GM12878 (cell line): Measurements from ENCODE around the gene TRIM40. TPM values are rescaled to one million over a fixed set of nuclear protein-coding genes. Genes with fewer than 3 reads are reported as not detected.
A peak's percentile ranks its signal among the peaks of the same experiment; 100 is the strongest.

ENCODE experiments used
- ATAC-seq: fragments of 200-7000 bp; cut with Tn5 transposase; 3 replicates; pipeline ENCODE4 v1.9.1; 2020; ENCODE audit warnings: mild to moderate bottlenecking, moderate library complexity
- BruUV-seq: library from RNA; stranded (reverse); fragments of 400-500 nt; replicated peaks from 2 replicates; lab custom pipeline; 2021; lab: Mats Ljungman, UMichigan
- CTCF ChIA-PET: fragments of 300-600 bp; sonication (Branson Sonifier 250); formaldehyde crosslinking; extraction: SDS; loops from one replicate; lab custom pipeline; 2021; ENCODE audit warnings: inconsistent platforms; lab: Yijun Ruan, JAX
- POLR2A ChIA-PET: fragments of 350-600 bp; formaldehyde crosslinking; extraction: SDS; loops from one replicate; lab custom pipeline; 2021; ENCODE audit warnings: inconsistent platforms; lab: Charles Lee
- RAD21 ChIA-PET: fragments of 300-600 bp; sonication (Branson Sonifier 250); formaldehyde crosslinking; loops from one replicate; lab custom pipeline; 2023; ENCODE audit warnings: antibody characterized with exemption; ENCODE audit not compliant: unreplicated experiment; lab: Charles Lee
- SMC1A ChIA-PET: fragments of 300-600 bp; sonication (Branson Sonifier 250); formaldehyde crosslinking; loops from one replicate; lab custom pipeline; 2023; ENCODE audit not compliant: unreplicated experiment, uncharacterized antibody; lab: Charles Lee
- DNase-seq: peaks from one replicate; pipeline ENCODE4 v3.0.0-alpha.2; 2011; ENCODE audit warnings: low read depth, low spot score
- FAIRE-seq: peaks from 3 replicates; lab custom pipeline; 2011; peaks lifted over from hg19 to GRCh38; lab: Jason Lieb, UNC
- H2AFZ ChIP-seq: 2 replicates; pipeline ENCODE4 v1.6.0; 2011; ENCODE audit warnings: low read depth, low read length, control low read depth; ENCODE audit not compliant: control insufficient read depth
- H3K27ac ChIP-seq: 2 replicates; pipeline ENCODE4 v1.5.1; 2011; ENCODE audit warnings: control low read depth; ENCODE audit not compliant: control insufficient read depth, insufficient read depth
- H3K27me3 ChIP-seq, 2 experiments: replicated peaks in 1 of 2; 2 replicates each; pipeline versions ENCODE4 v1.6.0 to v1.6.1; 2011; ENCODE audit warnings: low read length in 1 of 2; ENCODE audit not compliant: control insufficient read depth in 2 of 2, insufficient read depth in 2 of 2
- H3K36me3 ChIP-seq, 2 experiments: 2 replicates each; pipeline ENCODE4 v1.5.1; 2011; ENCODE audit warnings: low read length in 1 of 2; ENCODE audit not compliant: control insufficient read depth in 2 of 2, insufficient read depth in 2 of 2
- H3K4me1 ChIP-seq: 2 replicates; pipeline ENCODE4 v1.6.1; 2011; ENCODE audit warnings: mild to moderate bottlenecking, low read length, moderate library complexity, mixed read lengths; ENCODE audit not compliant: control insufficient read depth, insufficient read depth
- H3K4me2 ChIP-seq: 2 replicates; pipeline ENCODE4 v1.6.0; 2011; ENCODE audit warnings: control low read depth; ENCODE audit not compliant: control insufficient read depth, insufficient read depth
- H3K4me3 ChIP-seq: fragments of 200-600 bp; sonication (generic); 2 replicates; pipeline ENCODE4 v1.5.1; 2016
- H3K79me2 ChIP-seq: 2 replicates; pipeline ENCODE4 v1.6.0; 2011; ENCODE audit warnings: low read length; ENCODE audit not compliant: control insufficient read depth, insufficient read depth
- H3K9ac ChIP-seq: 2 replicates; pipeline ENCODE4 v1.8.0; 2011; ENCODE audit warnings: low read length, control low read depth, mixed read lengths; ENCODE audit not compliant: control insufficient read depth, insufficient read depth
- H3K9me3 ChIP-seq: replicated peaks from 3 replicates; pipeline ENCODE4 v1.5.1; 2011; ENCODE audit warnings: mild to moderate bottlenecking, low read length; ENCODE audit not compliant: control insufficient read depth, insufficient read depth
- H4K20me1 ChIP-seq: 2 replicates; pipeline ENCODE4 v1.6.0; 2011; ENCODE audit not compliant: control insufficient read depth, insufficient read depth
- EGR1 ChIP-seq, 2 experiments: IDR thresholded peaks; 1 replicate in 1 of 2; 2 replicates in 1 of 2; pipeline ENCODE4 v1.6.1; 2011 to 2012; ENCODE audit warnings: low read depth in 2 of 2, low read length in 2 of 2, borderline replicate concordance in 1 of 2, mild to moderate bottlenecking in 1 of 2, moderate library complexity in 1 of 2
- ETV6 ChIP-seq, 2 experiments: fragments of 450-650 bp in 1 of 2; IDR thresholded peaks in 1 of 2; conservative IDR thresholded peaks in 1 of 2; 2 replicates each; pipeline ENCODE4 v1.6.1; 2014; ENCODE audit warnings: antibody characterized with exemption in 1 of 2, borderline replicate concordance in 1 of 2, low read depth in 1 of 2, mild to moderate bottlenecking in 1 of 2, moderate library complexity in 1 of 2
- IRF5 ChIP-seq: fragments of 450-650 bp; IDR thresholded peaks from 2 replicates; pipeline ENCODE4 v1.6.1; 2017; ENCODE audit warnings: borderline replicate concordance
- MTA3 ChIP-seq: IDR thresholded peaks from 2 replicates; pipeline ENCODE4 v1.6.1; 2012; ENCODE audit warnings: low read length, inconsistent platforms, borderline replicate concordance
- NBN ChIP-seq: fragments of 450-650 bp; IDR thresholded peaks from 2 replicates; pipeline ENCODE4 v1.6.1; 2016
- NFXL1 ChIP-seq: fragments of 450-650 bp; IDR thresholded peaks from 2 replicates; pipeline ENCODE4 v1.6.1; 2017; ENCODE audit warnings: antibody characterized with exemption, mild to moderate bottlenecking, borderline replicate concordance
- POLR2A ChIP-seq: IDR thresholded peaks from 2 replicates; pipeline ENCODE4 v1.6.1; 2011; ENCODE audit warnings: low read depth, mild to moderate bottlenecking, low read length
- SIX5 ChIP-seq: IDR thresholded peaks from 2 replicates; pipeline ENCODE4 v1.6.1; 2011; ENCODE audit warnings: mild to moderate bottlenecking, low read depth, low read length, moderate library complexity; ENCODE audit not compliant: severe bottlenecking
- SMARCA5 ChIP-seq: fragments of 450-650 bp; IDR thresholded peaks from 2 replicates; pipeline ENCODE4 v1.6.1; 2017; ENCODE audit warnings: mild to moderate bottlenecking
- STAT3 ChIP-seq: IDR thresholded peaks from 2 replicates; pipeline ENCODE4 v1.6.1; 2011; ENCODE audit warnings: low read depth, low read length, improper control_type of control experiment
- ZZZ3 ChIP-seq: IDR thresholded peaks from 2 replicates; pipeline ENCODE4 v1.6.1; 2011; ENCODE audit warnings: low read depth; ENCODE audit not compliant: control insufficient read depth, insufficient read length
- WGBS: methylation state at CpG from one replicate; pipeline ENCODE4 v1.1.6; 2016; ENCODE audit warnings: low lambda C conversion rate; ENCODE audit not compliant: insufficient replicate concordance, insufficient coverage; ENCODE audit errors: missing lambda C conversion rate; 5-methylcytosine and 5-hydroxymethylcytosine counted together
- in situ Hi-C: fragments of 300-500 bp; cut with MboI; formaldehyde crosslinking; loops from 9 replicates; pipeline ENCODE4 v1.14.3; 2018; ENCODE audit warnings: mixed read lengths
- intact Hi-C: fragments of 100-400 bp; cut with micrococcal nuclease; formaldehyde crosslinking; loops from one replicate; pipeline ENCODE4 v1.14.2; 2022; ENCODE audit not compliant: unreplicated experiment
- polyA plus RNA-seq, 11 experiments: library from polyadenylated mRNA; depleted of rRNA in 4 of 11; unstranded in 6 of 11; stranded (reverse) in 5 of 11; fragments of >200 nt; fragmentation: Nextera tagmentation in 4 of 11; fragmentation: Illumina TruSeq in 1 of 11; extraction: Ambion mirVana in 4 of 11; extraction: Trizol in 1 of 11; gene quantifications; 1 replicate in 1 of 11; 2 replicates in 10 of 11; pipeline versions ENCODE4 v1.2.1 to v1.2.3, GENCODE V29; 2011 to 2016; ENCODE audit warnings: inconsistent platforms in 2 of 11, missing spikeins in 2 of 11, low read depth in 1 of 11
- total RNA-seq, 4 experiments: library from RNA; depleted of rRNA in 3 of 4; stranded (reverse); fragments of >200 nt in 3 of 4; fragmentation: Illumina TruSeq in 1 of 4; extraction: Trizol in 1 of 4; gene quantifications; 2 replicates each; pipeline versions ENCODE4 v1.2.1 to v1.2.3, GENCODE V29; 2013 to 2021
- TF ChIP-seq, protein P1 (sequence below): fragments of 450-650 bp; IDR thresholded peaks from 2 replicates; pipeline ENCODE4 v1.6.1; 2018; ENCODE audit warnings: mild to moderate bottlenecking, low read depth, moderate library complexity; ENCODE audit not compliant: partially characterized antibody
- TF ChIP-seq, protein P2 (sequence below): fragments of 450-650 bp; IDR thresholded peaks from 2 replicates; pipeline ENCODE4 v1.6.1; 2017; ENCODE audit warnings: mild to moderate bottlenecking
- TF ChIP-seq, protein P3 (sequence below): fragments of 450-650 bp; IDR thresholded peaks from 2 replicates; pipeline ENCODE4 v1.6.1; 2017; ENCODE audit warnings: mild to moderate bottlenecking, moderate library complexity

Gene TRIM40
- total and polyA plus RNA-seq, 10 of the 15 experiments (the other 5 are each of a cell fraction or from before 2014, with no cell fraction given): not detected

- H3K79me2 ChIP-seq: no peaks in the 10 kb centered on the region
- no peak for FAIRE-seq
- peak overlapping the region; percentile 79 for H3K4me2 ChIP-seq
- no peaks in the 10 kb centered on the region for H3K36me3 ChIP-seq
- ChIA-PET RAD21 (interaction anchor here (1.2 to 3.7 kb wide), 4 partner anchors 11 to 16 kb away, joined by 3 to 43 read pairs (median 10); no protein-coding TSS in a partner anchor), POLR2A (interaction anchor here (1.0 to 6.3 kb wide), 4 partner anchors 10 to 17 kb away, joined by 3 to 43 read pairs (median 11); no protein-coding TSS in a partner anchor), SMC1A (interaction anchor here (6.5 to 16.6 kb wide), 2 partner anchors 9 to 17 kb away, joined by 57 to 647 read pairs; partner anchors contain the start of gene TRIM40), CTCF (interaction anchor here (0.8 to 7.0 kb wide), 7 partner anchors 10 to 145 kb away, joined by 3 to 96 read pairs (median 23); no protein-coding TSS in a partner anchor)
- peaks cover 22% of the 10 kb centered on the region for H3K4me1 ChIP-seq
- no peak for DNase-seq
- intact Hi-C loops (no loop called here), in situ Hi-C loops (no loop called here)
- H3K9me3 ChIP-seq: no peaks in the 10 kb centered on the region
- 35% methylated on average over 1 of the region's 1 CpG for WGBS
- H3K27ac ChIP-seq: 0 out of 2 replicates have a peak overlapping the region, but pooled peaks have one; percentile 11
- no peak overlapping the region for H3K4me3 ChIP-seq
- H3K27me3 ChIP-seq: no peaks in the 10 kb centered on the region; a peak in 1 of 4 replicates
- no peaks in the 10 kb centered on the region for H4K20me1 ChIP-seq
- H2AFZ ChIP-seq: no peak overlapping the region
- no peak overlapping the region for H3K9ac ChIP-seq
- no TSS peak for BruUV-seq
- peak; percentile 6; the same call in 2 of the 3 replicates for ATAC-seq
- TF ChIP-seq SIX5 (no peak), EGR1 (IDR thresholded peaks at IDR 0.05; ENCODE audit: borderline replicate concordance in 1 of 2, low read depth in 2 of 2, low read length in 2 of 2) (no peak), NBN (no peak), NFXL1 (no peak), MTA3 (no peak), STAT3 (no peak), IRF5 (no peak), SMARCA5 (no peak), ETV6 (conservative IDR thresholded peaks at IDR 0.05 in 1 of 2, IDR thresholded peaks at IDR 0.05 in 1 of 2; ENCODE audit: borderline replicate concordance in 1 of 2, low read depth in 1 of 2) (no peak), ZZZ3 (no peak), POLR2A (no peak)
- TF ChIP-seq, protein P1, sequence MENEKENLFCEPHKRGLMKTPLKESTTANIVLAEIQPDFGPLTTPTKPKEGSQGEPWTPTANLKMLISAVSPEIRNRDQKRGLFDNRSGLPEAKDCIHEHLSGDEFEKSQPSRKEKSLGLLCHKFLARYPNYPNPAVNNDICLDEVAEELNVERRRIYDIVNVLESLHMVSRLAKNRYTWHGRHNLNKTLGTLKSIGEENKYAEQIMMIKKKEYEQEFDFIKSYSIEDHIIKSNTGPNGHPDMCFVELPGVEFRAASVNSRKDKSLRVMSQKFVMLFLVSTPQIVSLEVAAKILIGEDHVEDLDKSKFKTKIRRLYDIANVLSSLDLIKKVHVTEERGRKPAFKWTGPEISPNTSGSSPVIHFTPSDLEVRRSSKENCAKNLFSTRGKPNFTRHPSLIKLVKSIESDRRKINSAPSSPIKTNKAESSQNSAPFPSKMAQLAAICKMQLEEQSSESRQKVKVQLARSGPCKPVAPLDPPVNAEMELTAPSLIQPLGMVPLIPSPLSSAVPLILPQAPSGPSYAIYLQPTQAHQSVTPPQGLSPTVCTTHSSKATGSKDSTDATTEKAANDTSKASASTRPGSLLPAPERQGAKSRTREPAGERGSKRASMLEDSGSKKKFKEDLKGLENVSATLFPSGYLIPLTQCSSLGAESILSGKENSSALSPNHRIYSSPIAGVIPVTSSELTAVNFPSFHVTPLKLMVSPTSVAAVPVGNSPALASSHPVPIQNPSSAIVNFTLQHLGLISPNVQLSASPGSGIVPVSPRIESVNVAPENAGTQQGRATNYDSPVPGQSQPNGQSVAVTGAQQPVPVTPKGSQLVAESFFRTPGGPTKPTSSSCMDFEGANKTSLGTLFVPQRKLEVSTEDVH: no peak
- TF ChIP-seq, protein P2, sequence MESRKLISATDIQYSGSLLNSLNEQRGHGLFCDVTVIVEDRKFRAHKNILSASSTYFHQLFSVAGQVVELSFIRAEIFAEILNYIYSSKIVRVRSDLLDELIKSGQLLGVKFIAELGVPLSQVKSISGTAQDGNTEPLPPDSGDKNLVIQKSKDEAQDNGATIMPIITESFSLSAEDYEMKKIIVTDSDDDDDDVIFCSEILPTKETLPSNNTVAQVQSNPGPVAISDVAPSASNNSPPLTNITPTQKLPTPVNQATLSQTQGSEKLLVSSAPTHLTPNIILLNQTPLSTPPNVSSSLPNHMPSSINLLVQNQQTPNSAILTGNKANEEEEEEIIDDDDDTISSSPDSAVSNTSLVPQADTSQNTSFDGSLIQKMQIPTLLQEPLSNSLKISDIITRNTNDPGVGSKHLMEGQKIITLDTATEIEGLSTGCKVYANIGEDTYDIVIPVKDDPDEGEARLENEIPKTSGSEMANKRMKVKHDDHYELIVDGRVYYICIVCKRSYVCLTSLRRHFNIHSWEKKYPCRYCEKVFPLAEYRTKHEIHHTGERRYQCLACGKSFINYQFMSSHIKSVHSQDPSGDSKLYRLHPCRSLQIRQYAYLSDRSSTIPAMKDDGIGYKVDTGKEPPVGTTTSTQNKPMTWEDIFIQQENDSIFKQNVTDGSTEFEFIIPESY: no peak
- TF ChIP-seq, protein P3, sequence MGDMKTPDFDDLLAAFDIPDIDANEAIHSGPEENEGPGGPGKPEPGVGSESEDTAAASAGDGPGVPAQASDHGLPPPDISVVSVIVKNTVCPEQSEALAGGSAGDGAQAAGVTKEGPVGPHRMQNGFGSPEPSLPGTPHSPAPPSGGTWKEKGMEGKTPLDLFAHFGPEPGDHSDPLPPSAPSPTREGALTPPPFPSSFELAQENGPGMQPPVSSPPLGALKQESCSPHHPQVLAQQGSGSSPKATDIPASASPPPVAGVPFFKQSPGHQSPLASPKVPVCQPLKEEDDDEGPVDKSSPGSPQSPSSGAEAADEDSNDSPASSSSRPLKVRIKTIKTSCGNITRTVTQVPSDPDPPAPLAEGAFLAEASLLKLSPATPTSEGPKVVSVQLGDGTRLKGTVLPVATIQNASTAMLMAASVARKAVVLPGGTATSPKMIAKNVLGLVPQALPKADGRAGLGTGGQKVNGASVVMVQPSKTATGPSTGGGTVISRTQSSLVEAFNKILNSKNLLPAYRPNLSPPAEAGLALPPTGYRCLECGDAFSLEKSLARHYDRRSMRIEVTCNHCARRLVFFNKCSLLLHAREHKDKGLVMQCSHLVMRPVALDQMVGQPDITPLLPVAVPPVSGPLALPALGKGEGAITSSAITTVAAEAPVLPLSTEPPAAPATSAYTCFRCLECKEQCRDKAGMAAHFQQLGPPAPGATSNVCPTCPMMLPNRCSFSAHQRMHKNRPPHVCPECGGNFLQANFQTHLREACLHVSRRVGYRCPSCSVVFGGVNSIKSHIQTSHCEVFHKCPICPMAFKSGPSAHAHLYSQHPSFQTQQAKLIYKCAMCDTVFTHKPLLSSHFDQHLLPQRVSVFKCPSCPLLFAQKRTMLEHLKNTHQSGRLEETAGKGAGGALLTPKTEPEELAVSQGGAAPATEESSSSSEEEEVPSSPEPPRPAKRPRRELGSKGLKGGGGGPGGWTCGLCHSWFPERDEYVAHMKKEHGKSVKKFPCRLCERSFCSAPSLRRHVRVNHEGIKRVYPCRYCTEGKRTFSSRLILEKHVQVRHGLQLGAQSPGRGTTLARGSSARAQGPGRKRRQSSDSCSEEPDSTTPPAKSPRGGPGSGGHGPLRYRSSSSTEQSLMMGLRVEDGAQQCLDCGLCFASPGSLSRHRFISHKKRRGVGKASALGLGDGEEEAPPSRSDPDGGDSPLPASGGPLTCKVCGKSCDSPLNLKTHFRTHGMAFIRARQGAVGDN: no peak
These were observed 22.1 kb upstream of the TRIM40 start for GRCh38 chr6:30113841-30114240.
